Choroid plexus epithelial cell (primary cell): ENCODE measurements around the gene STARD13.
A peak's percentile ranks its signal among the peaks of the same experiment; 100 is the strongest.

Experiments
- DNase-seq: peaks from one replicate; pipeline ENCODE4 v3.0.0-alpha.2; 2010; ENCODE audit warnings: low read depth
- H3K4me3 ChIP-seq: 2 replicates; pipeline ENCODE4 v1.5.1; 2011; ENCODE audit warnings: low read depth, mild to moderate bottlenecking, control low read depth, low read length, moderate library complexity
- CTCF ChIP-seq: conservative IDR thresholded peaks from 2 replicates; pipeline ENCODE4 v1.5.1; 2011; ENCODE audit warnings: low read depth, mild to moderate bottlenecking, control low read depth, inconsistent platforms, low read length, moderate library complexity

Gene STARD13

GRCh38 chr13:33132644-33133440 is 152.7 kb downstream of the STARD13 start:
- H3K4me3 ChIP-seq: no peak overlapping the region
- no peak for TF ChIP-seq CTCF
- peak; percentile 78 for DNase-seq

- no peak overlapping the region for H3K4me3 ChIP-seq
- no peak for TF ChIP-seq CTCF
- no peak for DNase-seq
Measured at GRCh38 chr13:33129886-33130285, 155.7 kb downstream of the STARD13 start.

GRCh38 chr13:33129094-33129832 is 156.3 kb downstream of the STARD13 start:
- no peak for DNase-seq
- TF ChIP-seq CTCF: no peak
- no peak overlapping the region for H3K4me3 ChIP-seq

- no peak overlapping the region for H3K4me3 ChIP-seq
- DNase-seq: no peak
- no peak for TF ChIP-seq CTCF
Measured at GRCh38 chr13:33128134-33128533, 157.4 kb downstream of the STARD13 start.

GRCh38 chr13:33127009-33127551 is 158.5 kb downstream of the STARD13 start:
- DNase-seq: no peak
- no peak overlapping the region for H3K4me3 ChIP-seq
- TF ChIP-seq CTCF: no peak

GRCh38 chr13:33125821-33126570 is 159.6 kb downstream of the STARD13 start:
- TF ChIP-seq CTCF: no peak
- no peak overlapping the region for H3K4me3 ChIP-seq
- peak; percentile 99 for DNase-seq
